Body of pancreas (tissue), 4 donors: Measurements from ENCODE around the gene RSF1. TPM values are rescaled to one million over a fixed set of nuclear protein-coding genes. Genes with fewer than 3 reads are reported as not detected.

ENCODE experiments used
- ATAC-seq: fragments of 150-250 bp; one replicate; pipeline ENCODE4 v1.9.1; 2016
- DNase-seq, 4 donors: peaks; one replicate each; pipeline ENCODE4 v3.0.0-alpha.2; 2019
- H3K27ac ChIP-seq, 4 donors: fragments of 200-600 bp; sonication (generic); 1 replicate in 3 of 4; 2 replicates in 1 of 4; pipeline versions ENCODE4 v1.5.1 to v1.6.1; 2016 to 2019; ENCODE audit warnings: mild to moderate bottlenecking in 1 of 4, mixed read lengths in 1 of 4, moderate library complexity in 1 of 4
- H3K27me3 ChIP-seq, 2 donors: fragments of 200-600 bp; sonication (generic); one replicate each; pipeline ENCODE4 v1.6.0; 2016; ENCODE audit warnings: mild to moderate bottlenecking in 1 of 2
- H3K36me3 ChIP-seq, 2 donors: fragments of 200-600 bp; sonication (generic); replicated peaks in 1 of 2; 2 replicates each; pipeline ENCODE4 v1.5.1; 2016; ENCODE audit warnings: low read depth in 2 of 2; ENCODE audit not compliant: insufficient read depth in 1 of 2
- H3K4me1 ChIP-seq: fragments of 200-600 bp; sonication (generic); one replicate; pipeline ENCODE4 v1.6.0; 2016
- H3K4me3 ChIP-seq, 2 donors: fragments of 200-600 bp; sonication (generic); 1 replicate in 1 of 2; 2 replicates in 1 of 2; pipeline ENCODE4 v1.5.1; 2016 to 2019
- H3K9me3 ChIP-seq, 3 donors: fragments of 200-600 bp; sonication (generic); 1 replicate in 2 of 3; 2 replicates in 1 of 3; pipeline ENCODE4 v1.5.1; 2016
- CTCF ChIP-seq, 7 experiments: fragments of 450-650 bp in 4 of 7; fragments of 200-600 bp in 3 of 7; sonication (generic) in 3 of 7; IDR thresholded peaks; one replicate each; pipeline ENCODE4 v1.5.1; 2016 to 2019; ENCODE audit warnings: antibody characterized with exemption in 7 of 7
- POLR2A ChIP-seq, 3 donors: fragments of 450-650 bp; IDR thresholded peaks; one replicate each; pipeline ENCODE4 v1.6.1; 2016; ENCODE audit warnings: antibody characterized with exemption in 3 of 3, mild to moderate bottlenecking in 2 of 3
- WGBS, 2 donors: methylation state at CpG; one replicate each; pipeline ENCODE4 v1.1.5; 2017; 5-methylcytosine and 5-hydroxymethylcytosine counted together
- intact Hi-C: fragments of 100-400 bp; cut with DNase I; formaldehyde crosslinking; loops from one replicate; pipeline ENCODE4 v1.15.1; 2023
- small RNA-seq: library from RNA; depleted of rRNA; stranded (forward); fragments of <200 nt; gene quantifications from one replicate; pipeline ENCODE3, GENCODE V24; 2016
- total RNA-seq, 2 donors: library from RNA; depleted of rRNA; stranded (reverse); fragments of >200 nt; gene quantifications; one replicate each; pipeline ENCODE4 v1.1.0, GENCODE V29; 2016

RSF1 gene
- total RNA-seq, 2 donors from 2014 or later, result 18.2 to 129 TPM

- WGBS, 2 donors, result 78 to 83% methylated on average over 3 of the region's 3 CpGs
- Histone ChIP-seq H3K4me1 (no peaks in the 10 kb centered on the region), H3K4me3 (no peak overlapping the region), H3K27me3 (no peaks in the 10 kb centered on the region), H3K27ac (no peak overlapping the region), H3K36me3 (peaks cover 0 to 31% of the 10 kb centered on the region in 2 donors), H3K9me3 (no peaks in the 10 kb centered on the region)
- DNase-seq (no peak), ATAC-seq (no peak)
- TF ChIP-seq POLR2A (IDR thresholded peaks at IDR 0.05) (no peak), CTCF (IDR thresholded peaks at IDR 0.05) (no peak)
- intact Hi-C loops, result no loop called here
These were observed 202.6 kb downstream of the RSF1 start for GRCh38 chr11:77617892-77618291.

- no peak overlapping the region for H3K27ac ChIP-seq
- H3K4me3 ChIP-seq, result no peak overlapping the region
- TF ChIP-seq CTCF (IDR thresholded peaks at IDR 0.05) (no peak), POLR2A (IDR thresholded peaks at IDR 0.05) (no peak)
- H3K4me1 ChIP-seq, result no peaks in the 10 kb centered on the region
- no peaks in the 10 kb centered on the region for H3K9me3 ChIP-seq
- intact Hi-C loops, result no loop called here
- no peak for DNase-seq
- H3K27me3 ChIP-seq, result no peaks in the 10 kb centered on the region
- ATAC-seq, result no peak
- peaks cover 5 to 14% of the 10 kb centered on the region in 2 donors for H3K36me3 ChIP-seq
These were observed 208.6 kb downstream of the RSF1 start for GRCh38 chr11:77611921-77612320.

Small RNA genes within 50 kb of the gene (small RNA-seq; reads per million reads assigned to genes)
- gene RF00019, result not detected

Other genes starting within 250 kb of the RSF1 start
- gene AQP11, start 230.8 kb downstream of the RSF1 start, total RNA-seq, result 1 to 10 TPM; 1.6 TPM
- gene CLNS1A, start 182.9 kb downstream of the RSF1 start, total RNA-seq, result 10 to 100 TPM; 44.1 to 81.7 TPM
- gene AAMDC, start 422 bp upstream of the RSF1 start, total RNA-seq, result 10 to 100 TPM in 1 of 2 donors, 1 to 10 TPM in 1; 6.9 to 25.9 TPM
- gene INTS4, start 173.9 kb upstream of the RSF1 start, total RNA-seq, result 10 to 100 TPM; 22.7 to 30.9 TPM
- 10 to 100 TPM in 1 of 2 donors, 1 to 10 TPM in 1; 7.6 to 12.2 TPM for gene KCTD14, start 202.6 kb upstream of the RSF1 start, total RNA-seq
- 1 to 10 TPM in 1 of 2 donors, not detected in 1; 6.6 TPM for gene THRSP, start 243.1 kb upstream of the RSF1 start, total RNA-seq